Activated CD4-positive, alpha-beta T cell treated with anti-CD3 and anti-CD28 coated beads for 4 hours (primary cell): ENCODE results near the gene AP1S2.
"Not testable (repeated sequence)": the region's sequence is repeated elsewhere in the genome, so short reads cannot be mapped to it uniquely, and the experiment has no call there.

ENCODE experiments used
- DNase-seq, 2 donors: peaks; one replicate each; pipeline ENCODE4 v3.0.0-alpha.2; 2020

Gene AP1S2

GRCh38 chrX:15854080-15854655, 445 bp downstream of the AP1S2 start:
- DNase-seq: peak; percentile 22 to 44

GRCh38 chrX:15853586-15854079, 980 bp downstream of the AP1S2 start:
- no peak for DNase-seq

GRCh38 chrX:15849555-15849954, 5.1 kb downstream of the AP1S2 start:
- DNase-seq: no peak

GRCh38 chrX:15848576-15848975, 6.0 kb downstream of the AP1S2 start:
- no peak for DNase-seq

- no peak for DNase-seq
Measured at GRCh38 chrX:15843960-15844359, 10.7 kb downstream of the AP1S2 start.

- DNase-seq: no peak
Measured at GRCh38 chrX:15841853-15842516, 12.6 kb downstream of the AP1S2 start.

GRCh38 chrX:15838017-15838416, 16.6 kb downstream of the AP1S2 start:
- DNase-seq: no peak

GRCh38 chrX:15834827-15835595, 19.6 kb downstream of the AP1S2 start:
- DNase-seq: no peak

GRCh38 chrX:15834053-15834452, 20.6 kb downstream of the AP1S2 start:
- no peak for DNase-seq

GRCh38 chrX:15831347-15831746, 23.3 kb downstream of the AP1S2 start:
- DNase-seq: not testable (repeated sequence)

GRCh38 chrX:15829217-15829616, 25.4 kb downstream of the AP1S2 start:
- DNase-seq: no peak

GRCh38 chrX:15825936-15826335, 28.7 kb downstream of the AP1S2 start:
- DNase-seq: no peak

GRCh38 chrX:15822922-15823321, 31.7 kb downstream of the AP1S2 start:
- DNase-seq: no peak

GRCh38 chrX:15820106-15821073, 34.2 kb downstream of the AP1S2 start:
- DNase-seq: no peak

GRCh38 chrX:15816886-15817285, 37.7 kb downstream of the AP1S2 start:
- peak; percentile 5 to 21 for DNase-seq

GRCh38 chrX:15816438-15816809, 38.2 kb downstream of the AP1S2 start:
- no peak for DNase-seq

GRCh38 chrX:15815779-15816437, 38.7 kb downstream of the AP1S2 start:
- peak in 1 of 2 donors; percentile 30 for DNase-seq

GRCh38 chrX:15814771-15815365, 39.7 kb downstream of the AP1S2 start:
- no peak for DNase-seq

GRCh38 chrX:15813416-15813815, 41.2 kb downstream of the AP1S2 start:
- DNase-seq: no peak

- no peak for DNase-seq
Measured at GRCh38 chrX:15812192-15812938, 42.2 kb downstream of the AP1S2 start.

GRCh38 chrX:15808254-15808653, 46.4 kb downstream of the AP1S2 start:
- DNase-seq: no peak
